ENCODE results near the gene NRG3. TPM values are rescaled to one million over a fixed set of nuclear protein-coding genes. Genes with fewer than 3 reads are reported as not detected.
"Not testable (repeated sequence)": the region's sequence is repeated elsewhere in the genome, so short reads cannot be mapped to it uniquely, and the experiment has no call there.

The NRG3 gene
- total RNA-seq, 4 donors from 2014 or later, result 0.20 to 1.1 (median 0.84) TPM; not detected in 1

DNA sequence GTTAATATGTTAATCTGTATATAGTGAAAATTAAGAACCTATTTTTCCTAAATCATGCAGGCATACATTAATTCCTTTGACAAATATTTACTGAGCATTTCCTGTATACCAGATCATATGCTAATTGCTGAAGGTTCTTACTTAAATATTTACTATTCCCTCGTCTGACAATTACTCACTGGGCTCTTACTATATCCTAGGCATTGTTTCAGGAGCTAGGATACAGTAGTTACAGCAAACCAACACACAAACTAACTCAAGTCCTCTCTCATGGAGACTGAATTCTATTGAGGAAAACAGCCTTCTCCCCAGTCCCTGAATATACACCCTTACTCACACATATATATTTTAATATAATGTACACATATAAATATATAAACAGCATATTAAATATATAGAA is 786.0 kb downstream of the NRG3 start:
- DNase-seq (ENCODE audit: low spot score in 2 of 2), result no peak
- H3K4me3 ChIP-seq, result no peak overlapping the region
- no peaks in the 10 kb centered on the region for H3K4me1 ChIP-seq
- TF ChIP-seq EP300 (IDR thresholded peaks at IDR 0.05), result no peak
- no peak for TF ChIP-seq POLR2A (IDR thresholded peaks at IDR 0.05)
- TF ChIP-seq, protein P1, sequence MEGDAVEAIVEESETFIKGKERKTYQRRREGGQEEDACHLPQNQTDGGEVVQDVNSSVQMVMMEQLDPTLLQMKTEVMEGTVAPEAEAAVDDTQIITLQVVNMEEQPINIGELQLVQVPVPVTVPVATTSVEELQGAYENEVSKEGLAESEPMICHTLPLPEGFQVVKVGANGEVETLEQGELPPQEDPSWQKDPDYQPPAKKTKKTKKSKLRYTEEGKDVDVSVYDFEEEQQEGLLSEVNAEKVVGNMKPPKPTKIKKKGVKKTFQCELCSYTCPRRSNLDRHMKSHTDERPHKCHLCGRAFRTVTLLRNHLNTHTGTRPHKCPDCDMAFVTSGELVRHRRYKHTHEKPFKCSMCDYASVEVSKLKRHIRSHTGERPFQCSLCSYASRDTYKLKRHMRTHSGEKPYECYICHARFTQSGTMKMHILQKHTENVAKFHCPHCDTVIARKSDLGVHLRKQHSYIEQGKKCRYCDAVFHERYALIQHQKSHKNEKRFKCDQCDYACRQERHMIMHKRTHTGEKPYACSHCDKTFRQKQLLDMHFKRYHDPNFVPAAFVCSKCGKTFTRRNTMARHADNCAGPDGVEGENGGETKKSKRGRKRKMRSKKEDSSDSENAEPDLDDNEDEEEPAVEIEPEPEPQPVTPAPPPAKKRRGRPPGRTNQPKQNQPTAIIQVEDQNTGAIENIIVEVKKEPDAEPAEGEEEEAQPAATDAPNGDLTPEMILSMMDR (IDR thresholded peaks at IDR 0.05), result no peak
- WGBS, 2 donors, result 30 to 33% methylated on average over 1 of the region's 1 CpG
- no peak overlapping the region for H3K27ac ChIP-seq
- no peaks in the 10 kb centered on the region for H3K27me3 ChIP-seq
- H3K36me3 ChIP-seq, result no peaks in the 10 kb centered on the region
- H3K9me3 ChIP-seq, result no peaks in the 10 kb centered on the region

DNA sequence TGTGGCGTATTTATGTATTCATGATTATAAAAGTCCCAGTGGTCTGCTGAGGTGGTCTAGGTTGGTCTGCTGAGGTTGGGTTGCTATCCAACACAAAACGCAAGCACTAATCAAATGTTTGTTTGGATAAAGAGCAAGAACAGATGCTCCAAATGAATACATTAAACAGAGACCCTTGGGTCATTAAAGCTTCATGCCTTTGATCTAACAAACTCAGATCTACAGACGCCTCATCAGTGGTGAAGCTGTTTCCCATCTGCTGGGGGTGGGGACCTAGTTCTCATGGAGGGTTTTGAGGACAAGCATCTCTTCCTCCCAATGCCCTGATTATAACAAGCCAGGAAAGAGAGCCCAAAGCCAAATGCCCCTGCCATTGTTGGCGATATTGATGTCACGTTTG is 786.7 kb downstream of the NRG3 start:
- H3K4me3 ChIP-seq, result no peak overlapping the region
- H3K27ac ChIP-seq, result no peak overlapping the region
- WGBS, 2 donors, result 70 to 86% methylated on average over 5 of the region's 5 CpGs
- TF ChIP-seq, protein P1 (IDR thresholded peaks at IDR 0.05), result no peak
- TF ChIP-seq EP300 (IDR thresholded peaks at IDR 0.05) (no peak), POLR2A (IDR thresholded peaks at IDR 0.05) (no peak)
- H3K36me3 ChIP-seq, result no peaks in the 10 kb centered on the region
- no peak for DNase-seq (ENCODE audit: low spot score in 2 of 2)
- H3K27me3 ChIP-seq, result no peaks in the 10 kb centered on the region
- H3K9me3 ChIP-seq, result no peaks in the 10 kb centered on the region
- no peaks in the 10 kb centered on the region for H3K4me1 ChIP-seq

DNA sequence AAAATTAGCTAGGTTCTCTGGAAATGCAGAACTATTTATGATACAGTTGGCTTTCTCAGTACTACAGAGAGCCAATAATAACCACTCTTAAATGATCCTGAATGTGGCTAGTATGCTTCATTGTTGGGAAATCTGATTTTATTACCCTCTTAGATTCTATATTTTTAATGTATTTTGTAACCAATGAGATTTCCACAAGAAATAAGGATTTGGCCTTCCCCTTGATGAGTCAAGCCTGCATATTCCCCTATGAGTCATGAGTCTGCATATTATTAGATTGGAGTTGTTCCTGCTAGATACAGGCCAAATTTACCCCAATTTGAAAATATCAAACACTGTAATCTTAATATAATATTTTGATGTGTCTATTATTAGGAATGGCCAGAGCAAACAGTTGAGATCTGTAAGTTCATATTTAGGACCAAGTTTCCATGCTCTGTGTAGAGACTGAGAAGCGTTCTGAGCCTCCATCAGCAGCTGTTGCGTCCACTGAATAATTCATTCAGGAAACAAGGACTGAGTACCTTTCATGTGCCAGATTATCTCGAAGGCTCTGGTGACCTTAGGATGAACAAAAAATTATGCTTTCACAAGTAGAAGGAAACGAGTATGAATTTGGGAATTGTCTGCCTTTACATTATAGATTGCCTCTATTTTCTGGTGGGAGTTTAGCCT is 793.4 kb downstream of the NRG3 start:
- no peak overlapping the region for H3K4me3 ChIP-seq
- H3K4me1 ChIP-seq, result no peaks in the 10 kb centered on the region
- H3K27ac ChIP-seq, result no peak overlapping the region
- TF ChIP-seq, protein P1 (IDR thresholded peaks at IDR 0.05), result no peak
- TF ChIP-seq POLR2A (IDR thresholded peaks at IDR 0.05), result no peak
- DNase-seq (ENCODE audit: low spot score in 2 of 2), result no peak
- no peaks in the 10 kb centered on the region for H3K36me3 ChIP-seq
- no peaks in the 10 kb centered on the region for H3K27me3 ChIP-seq
- 52 to 60% methylated on average over 4 of the region's 4 CpGs for WGBS, 2 donors
- H3K9me3 ChIP-seq, result no peaks in the 10 kb centered on the region

DNA sequence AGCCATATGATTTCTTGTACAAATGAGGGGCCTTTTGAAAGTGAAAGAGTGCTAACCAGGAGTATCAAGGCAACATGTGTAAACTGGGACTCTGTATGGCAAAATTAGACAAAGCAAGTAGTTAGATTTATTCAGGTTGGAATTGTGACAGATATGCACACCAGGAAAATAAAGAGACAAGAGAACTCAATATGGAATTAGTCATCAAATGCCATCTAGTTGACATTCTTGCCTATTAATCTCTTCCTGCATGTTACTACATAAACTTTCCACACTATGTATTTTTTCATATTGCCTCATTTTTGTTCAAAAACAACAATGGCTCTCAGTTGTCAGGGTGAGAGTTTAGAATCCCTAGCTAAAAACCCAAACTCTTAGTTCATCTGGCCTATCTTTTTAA is 799.0 kb downstream of the NRG3 start:
- DNase-seq (ENCODE audit: low spot score in 2 of 2), result no peak
- no peak for TF ChIP-seq POLR2A (IDR thresholded peaks at IDR 0.05)
- TF ChIP-seq EP300 (IDR thresholded peaks at IDR 0.05), result no peak
- TF ChIP-seq, protein P1 (IDR thresholded peaks at IDR 0.05), result no peak
- Histone ChIP-seq H3K4me1 (no peaks in the 10 kb centered on the region), H3K27me3 (no peaks in the 10 kb centered on the region), H3K4me3 (no peak overlapping the region), H3K9me3 (peaks cover 0 to 6% (median 0%) of the 10 kb centered on the region in 4 donors), H3K36me3 (no peaks in the 10 kb centered on the region), H3K27ac (no peak overlapping the region)

DNA sequence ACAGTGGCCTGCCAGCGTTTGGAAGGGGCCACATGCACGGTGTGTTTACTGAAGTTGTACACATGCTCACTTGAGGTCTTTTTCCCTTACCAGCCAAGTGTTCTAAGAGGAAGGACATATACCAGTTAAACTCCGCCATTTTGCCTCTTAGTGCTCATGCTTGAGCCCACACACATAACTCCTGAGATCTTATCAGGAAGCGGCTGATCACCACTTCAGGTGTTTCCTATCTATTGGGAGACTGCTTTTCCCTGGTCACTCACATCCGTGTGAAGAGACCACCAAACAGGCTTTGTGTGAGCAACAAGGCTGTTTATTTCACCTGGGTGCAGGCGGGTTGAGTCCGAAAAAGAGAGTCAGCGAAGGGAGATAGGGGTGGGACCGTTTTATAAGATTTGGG is 802.9 kb downstream of the NRG3 start:
- not testable (repeated sequence) for H3K9me3 ChIP-seq; H3K36me3 ChIP-seq; DNase-seq (ENCODE audit: low spot score in 2 of 2); H3K27ac ChIP-seq; H3K27me3 ChIP-seq; H3K4me1 ChIP-seq; H3K4me3 ChIP-seq
- 91 to 93% methylated on average over 9 of the region's 9 CpGs for WGBS, 2 donors

DNA sequence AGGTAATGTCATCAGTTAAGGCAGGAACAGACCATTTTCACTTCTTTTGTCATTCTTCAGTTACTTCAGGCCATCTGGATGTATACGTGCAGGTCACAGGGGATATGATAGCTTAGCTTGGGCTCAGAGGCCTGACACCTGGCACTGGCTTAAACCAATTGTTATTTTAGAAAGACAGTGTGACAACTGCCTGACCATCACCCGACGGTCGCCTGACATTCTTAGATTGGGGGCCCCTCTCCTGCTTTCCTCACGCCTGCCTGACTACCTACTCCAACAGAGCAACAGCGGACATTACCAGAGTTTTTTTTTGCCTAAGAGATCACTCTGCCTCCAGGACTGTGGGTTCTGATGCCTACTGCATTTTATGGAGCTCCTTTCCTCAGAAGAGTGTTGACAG is 803.5 kb downstream of the NRG3 start:
- not testable (repeated sequence) for H3K4me1 ChIP-seq; H3K9me3 ChIP-seq; H3K4me3 ChIP-seq; H3K27ac ChIP-seq; DNase-seq (ENCODE audit: low spot score in 2 of 2); H3K27me3 ChIP-seq; H3K36me3 ChIP-seq
- WGBS, 2 donors, result 80 to 89% methylated on average over 6 of the region's 6 CpGs

Measured in tibial nerve (tissue), 4 donors.